Measurements from ENCODE around the gene SIRPB2.

DNA sequence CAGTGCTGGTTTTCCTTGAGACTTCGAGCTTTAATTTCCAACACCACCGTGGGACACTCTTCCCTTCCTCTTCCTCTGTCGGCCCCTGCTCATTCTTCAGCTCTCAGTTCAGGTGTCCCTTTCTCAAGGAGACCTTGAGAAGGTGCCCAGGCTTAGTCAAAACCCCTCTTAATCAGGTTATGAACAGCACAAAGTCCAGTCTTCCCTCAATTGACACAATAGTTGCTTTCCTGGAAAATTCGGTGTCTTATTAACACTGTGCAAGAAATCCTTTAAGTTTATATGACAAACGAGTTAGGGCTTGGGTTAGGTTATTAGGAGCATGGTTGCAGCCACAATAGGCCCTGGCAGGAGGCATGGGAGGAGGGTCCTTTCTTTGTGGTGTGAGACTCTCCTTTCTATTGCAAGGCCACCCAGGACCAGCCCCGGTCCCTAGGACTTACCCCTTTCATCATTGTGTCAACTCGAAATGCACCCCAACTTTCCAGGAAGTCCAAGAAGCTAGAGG, 23.0 kb downstream of the SIRPB2 start:
- TF ChIP-seq POLR2A (IDR thresholded peaks at IDR 0.05), result no peak
- TF ChIP-seq, protein P1, sequence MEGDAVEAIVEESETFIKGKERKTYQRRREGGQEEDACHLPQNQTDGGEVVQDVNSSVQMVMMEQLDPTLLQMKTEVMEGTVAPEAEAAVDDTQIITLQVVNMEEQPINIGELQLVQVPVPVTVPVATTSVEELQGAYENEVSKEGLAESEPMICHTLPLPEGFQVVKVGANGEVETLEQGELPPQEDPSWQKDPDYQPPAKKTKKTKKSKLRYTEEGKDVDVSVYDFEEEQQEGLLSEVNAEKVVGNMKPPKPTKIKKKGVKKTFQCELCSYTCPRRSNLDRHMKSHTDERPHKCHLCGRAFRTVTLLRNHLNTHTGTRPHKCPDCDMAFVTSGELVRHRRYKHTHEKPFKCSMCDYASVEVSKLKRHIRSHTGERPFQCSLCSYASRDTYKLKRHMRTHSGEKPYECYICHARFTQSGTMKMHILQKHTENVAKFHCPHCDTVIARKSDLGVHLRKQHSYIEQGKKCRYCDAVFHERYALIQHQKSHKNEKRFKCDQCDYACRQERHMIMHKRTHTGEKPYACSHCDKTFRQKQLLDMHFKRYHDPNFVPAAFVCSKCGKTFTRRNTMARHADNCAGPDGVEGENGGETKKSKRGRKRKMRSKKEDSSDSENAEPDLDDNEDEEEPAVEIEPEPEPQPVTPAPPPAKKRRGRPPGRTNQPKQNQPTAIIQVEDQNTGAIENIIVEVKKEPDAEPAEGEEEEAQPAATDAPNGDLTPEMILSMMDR (IDR thresholded peaks at IDR 0.05), result no peak

Data from gastroesophageal sphincter (tissue), 3 donors.